Activated T-helper 1 cell treated with Interleukin-2 at 50 U/mL for 16 hours (primary cell): Measurements from ENCODE around the gene CDYL.

Experiments used
- DNase-seq: peaks from one replicate; pipeline ENCODE4 v3.0.0-alpha.2; 2020; ENCODE audit warnings: low read depth

The CDYL gene

GRCh38 chr6:4776131-4776492, at the start of gene CDYL:
CDYL (plus strand) TSS chr6:4776404; CDS start chr6:4776784, 380 bp downstream.
- peak; percentile 90 for DNase-seq

- no peak for DNase-seq
These were observed 49.6 kb upstream of the CDYL start for GRCh38 chr6:4726645-4727044.

- no peak for DNase-seq
These were observed 49.0 kb upstream of the CDYL start for GRCh38 chr6:4727217-4727616.

GRCh38 chr6:4727671-4728435, 48.4 kb upstream of the CDYL start:
- no peak for DNase-seq

GRCh38 chr6:4728436-4728769, 47.8 kb upstream of the CDYL start:
- no peak for DNase-seq

- DNase-seq = no peak
These were observed 47.3 kb upstream of the CDYL start for GRCh38 chr6:4728926-4729325.

GRCh38 chr6:4731996-4732395, 44.2 kb upstream of the CDYL start:
- no peak for DNase-seq

GRCh38 chr6:4732691-4733315, 43.4 kb upstream of the CDYL start:
- no peak for DNase-seq

- DNase-seq = no peak
These were observed 39.8 kb upstream of the CDYL start for GRCh38 chr6:4736371-4736873.

GRCh38 chr6:4740032-4740431, 36.2 kb upstream of the CDYL start:
- no peak for DNase-seq

GRCh38 chr6:4743062-4743461, 33.1 kb upstream of the CDYL start:
- DNase-seq = no peak

GRCh38 chr6:4743926-4744325, 32.3 kb upstream of the CDYL start:
- DNase-seq = no peak

- DNase-seq = no peak
These were observed 28.6 kb upstream of the CDYL start for GRCh38 chr6:4747588-4747987.

GRCh38 chr6:4751823-4752464, 24.3 kb upstream of the CDYL start:
- no peak for DNase-seq

- no peak for DNase-seq
These were observed 20.0 kb upstream of the CDYL start for GRCh38 chr6:4756247-4756646.

- DNase-seq = no peak
These were observed 16.2 kb upstream of the CDYL start for GRCh38 chr6:4759997-4760396.

GRCh38 chr6:4760773-4761172, 15.4 kb upstream of the CDYL start:
- no peak for DNase-seq

- DNase-seq = no peak
These were observed 13.9 kb upstream of the CDYL start for GRCh38 chr6:4762294-4762693.

- DNase-seq = no peak
These were observed 12.3 kb upstream of the CDYL start for GRCh38 chr6:4763921-4764320.

GRCh38 chr6:4768815-4769214, 7.4 kb upstream of the CDYL start:
- no peak for DNase-seq

GRCh38 chr6:4772750-4773149, 3.5 kb upstream of the CDYL start:
- no peak for DNase-seq

GRCh38 chr6:4773181-4773580, 3.0 kb upstream of the CDYL start:
- DNase-seq = no peak

GRCh38 chr6:4774296-4774695, 1.9 kb upstream of the CDYL start:
- DNase-seq = no peak
